HEK293 (cell line): ENCODE measurements around the gene UROC1.

Experiments
- CTCF ChIA-PET: fragments of 350-600 bp; formaldehyde crosslinking; extraction: SDS; loops from one replicate; lab custom pipeline; 2021; ENCODE audit warnings: antibody characterized with exemption; lab: Yijun Ruan, JAX
- POLR2A ChIA-PET: fragments of 300-600 bp; formaldehyde crosslinking; extraction: SDS; loops from one replicate; lab custom pipeline; 2020; ENCODE audit warnings: antibody characterized with exemption, inconsistent platforms; lab: Yijun Ruan, JAX
- H3K27ac ChIP-seq: fragments of 200-500 bp; sonication (Bioruptor generic); 2 replicates; pipeline ENCODE4 v1.5.1; 2014; ENCODE audit warnings: low read depth, low read length, control low read depth, inconsistent platforms; ENCODE audit errors: extremely low read depth
- H3K36me3 ChIP-seq, 2 experiments: fragments of 200-500 bp in 1 of 2; sonication (Bioruptor generic) in 1 of 2; 1 replicate in 1 of 2; 2 replicates in 1 of 2; pipeline ENCODE4 v1.5.1; 2014 to 2017; ENCODE audit warnings: inconsistent platforms in 2 of 2, low read length in 2 of 2; ENCODE audit not compliant: control insufficient read depth in 2 of 2, insufficient read depth in 1 of 2
- H3K4me1 ChIP-seq: fragments of 200-500 bp; sonication (Bioruptor generic); 2 replicates; pipeline ENCODE4 v1.5.1; 2014; ENCODE audit warnings: mild to moderate bottlenecking, low read length, inconsistent platforms; ENCODE audit not compliant: control insufficient read depth, insufficient read depth
- H3K4me3 ChIP-seq: 2 replicates; pipeline ENCODE4 v1.5.1; 2011; ENCODE audit warnings: low read depth, mild to moderate bottlenecking, control low read depth, low read length, moderate library complexity
- H3K9me3 ChIP-seq: fragments of 200-500 bp; sonication (Bioruptor generic); 2 replicates; pipeline ENCODE4 v1.5.1; 2014; ENCODE audit warnings: low read depth, low read length, inconsistent platforms; ENCODE audit not compliant: control insufficient read depth, insufficient read depth
- BCL11B ChIP-seq: fragments of 450-650 bp; formaldehyde crosslinking; IDR thresholded peaks from 2 replicates; pipeline ENCODE4 v1.5.1; 2016; ENCODE audit warnings: low read depth, missing biosample characterization, missing genetic modification characterization
- CTCF ChIP-seq: fragments of 450-650 bp; formaldehyde crosslinking; IDR thresholded peaks from 2 replicates; pipeline ENCODE4 v1.5.1; 2016; ENCODE audit warnings: missing biosample characterization, missing genetic modification characterization
- EGR2 ChIP-seq: fragments of 450-650 bp; formaldehyde crosslinking; IDR thresholded peaks from 2 replicates; pipeline ENCODE4 v1.5.1; 2016; ENCODE audit warnings: low read depth, missing biosample characterization, missing genetic modification characterization
- PRDM10 ChIP-seq: fragments of 450-650 bp; formaldehyde crosslinking; IDR thresholded peaks from 2 replicates; pipeline ENCODE4 v1.5.1; 2016; ENCODE audit warnings: missing biosample characterization, missing genetic modification characterization
- ZBTB1 ChIP-seq: fragments of 450-650 bp; formaldehyde crosslinking; IDR thresholded peaks from 2 replicates; pipeline ENCODE4 v1.5.1; 2016; ENCODE audit warnings: missing biosample characterization, missing genetic modification characterization
- ZEB2 ChIP-seq: fragments of 450-650 bp; formaldehyde crosslinking; IDR thresholded peaks from 2 replicates; pipeline ENCODE4 v1.5.1; 2016; ENCODE audit warnings: missing biosample characterization, missing genetic modification characterization
- ZNF132 ChIP-seq: fragments of 450-650 bp; formaldehyde crosslinking; IDR thresholded peaks from 2 replicates; pipeline ENCODE4 v1.5.1; 2017; ENCODE audit warnings: missing biosample characterization, missing genetic modification characterization, borderline replicate concordance
- ZNF426 ChIP-seq: fragments of 450-650 bp; formaldehyde crosslinking; IDR thresholded peaks from 2 replicates; pipeline ENCODE4 v1.5.1; 2017; ENCODE audit warnings: missing biosample characterization, missing genetic modification characterization, mild to moderate bottlenecking, inconsistent platforms, moderate library complexity
- ZNF530 ChIP-seq: fragments of 450-650 bp; formaldehyde crosslinking; IDR thresholded peaks from 2 replicates; pipeline ENCODE4 v1.5.1; 2016; ENCODE audit warnings: low read depth, missing biosample characterization, missing genetic modification characterization
- ZNF558 ChIP-seq: fragments of 450-650 bp; formaldehyde crosslinking; IDR thresholded peaks from 2 replicates; pipeline ENCODE4 v1.5.1; 2016; ENCODE audit warnings: missing biosample characterization, missing genetic modification characterization
- ZNF624 ChIP-seq: fragments of 450-650 bp; formaldehyde crosslinking; IDR thresholded peaks from 2 replicates; pipeline ENCODE4 v1.5.1; 2017; ENCODE audit warnings: missing biosample characterization, missing genetic modification characterization
- ZNF626 ChIP-seq: fragments of 450-650 bp; sonication (Bioruptor Pico); formaldehyde crosslinking; IDR thresholded peaks from 2 replicates; pipeline ENCODE4 v1.5.1; 2018; ENCODE audit warnings: missing biosample characterization, missing genetic modification characterization, inconsistent platforms
- ZNF747 ChIP-seq: fragments of 450-650 bp; formaldehyde crosslinking; IDR thresholded peaks from 2 replicates; pipeline ENCODE4 v1.5.1; 2016; ENCODE audit warnings: missing biosample characterization, missing genetic modification characterization
- ZXDB ChIP-seq: fragments of 450-650 bp; formaldehyde crosslinking; IDR thresholded peaks from 2 replicates; pipeline ENCODE4 v1.5.1; 2016; ENCODE audit warnings: missing biosample characterization, missing genetic modification characterization
- TF ChIP-seq, protein P1 (sequence below): fragments of 450-650 bp; formaldehyde crosslinking; IDR thresholded peaks from 2 replicates; pipeline ENCODE4 v1.5.1; 2016; ENCODE audit warnings: missing biosample characterization, missing genetic modification characterization, borderline replicate concordance

Gene UROC1

GRCh38 chr3:126519506-126520455, 2.2 kb upstream of the UROC1 start:
- Histone ChIP-seq H3K4me3 (no peak overlapping the region), H3K27ac (no peak overlapping the region)
- CTCF ChIA-PET: interaction anchor here (0.6 to 1.3 kb wide), 2 partner anchors 29 to 332 kb away, joined by 3 to 5 read pairs; no protein-coding TSS in a partner anchor
- POLR2A ChIA-PET: no interaction called here
- no peak for TF ChIP-seq ZNF426 (tag by site-specific recombination)
- peak; percentile 27; the same call in 1 of the 2 replicates for TF ChIP-seq CTCF (tag by site-specific recombination)
- no peak for TF ChIP-seq PRDM10 (tag by site-specific recombination)
- TF ChIP-seq, all 188 proteins: peak for 1
- Histone ChIP-seq H3K36me3 (no peaks in the 10 kb centered on the region), H3K4me1 (no peaks in the 10 kb centered on the region), H3K9me3 (no peaks in the 10 kb centered on the region)

DNA sequence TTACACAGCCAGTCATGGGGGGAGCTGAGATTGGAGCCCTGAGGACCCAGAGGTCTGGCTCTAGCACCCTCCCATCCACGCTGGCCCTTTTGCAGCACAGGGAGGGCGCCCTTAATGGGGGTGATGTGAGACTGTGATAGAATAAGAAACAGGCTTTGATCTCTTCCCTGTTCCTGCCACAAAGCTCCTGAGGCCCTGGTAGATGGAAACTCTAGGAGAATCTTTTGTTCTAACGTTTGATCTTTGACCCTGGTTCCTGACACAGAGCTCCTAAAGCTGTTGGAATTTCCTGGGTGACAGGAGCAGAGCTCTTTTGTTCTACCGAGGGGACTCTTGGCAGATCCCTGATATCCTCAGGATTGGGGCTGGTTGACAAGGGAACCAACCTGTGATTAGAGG, 1.2 kb upstream of the UROC1 start:
- no peaks in the 10 kb centered on the region for H3K36me3 ChIP-seq
- no peak overlapping the region for H3K27ac ChIP-seq
- no peaks in the 10 kb centered on the region for H3K9me3 ChIP-seq
- no peak overlapping the region for H3K4me3 ChIP-seq
- H3K4me1 ChIP-seq: no peaks in the 10 kb centered on the region
- TF ChIP-seq ZNF624 (tag by site-specific recombination) (no peak), ZNF558 (no peak), BCL11B (no peak), ZXDB (no peak), ZBTB1 (no peak), EGR2 (tag by site-specific recombination) (no peak), ZNF530 (tag by site-specific recombination) (no peak), ZNF747 (tag by site-specific recombination) (no peak), ZEB2 (tag by site-specific recombination) (no peak), ZNF626 (tag by site-specific recombination) (no peak), ZNF132 (tag by site-specific recombination) (no peak)
- TF ChIP-seq, protein P1, sequence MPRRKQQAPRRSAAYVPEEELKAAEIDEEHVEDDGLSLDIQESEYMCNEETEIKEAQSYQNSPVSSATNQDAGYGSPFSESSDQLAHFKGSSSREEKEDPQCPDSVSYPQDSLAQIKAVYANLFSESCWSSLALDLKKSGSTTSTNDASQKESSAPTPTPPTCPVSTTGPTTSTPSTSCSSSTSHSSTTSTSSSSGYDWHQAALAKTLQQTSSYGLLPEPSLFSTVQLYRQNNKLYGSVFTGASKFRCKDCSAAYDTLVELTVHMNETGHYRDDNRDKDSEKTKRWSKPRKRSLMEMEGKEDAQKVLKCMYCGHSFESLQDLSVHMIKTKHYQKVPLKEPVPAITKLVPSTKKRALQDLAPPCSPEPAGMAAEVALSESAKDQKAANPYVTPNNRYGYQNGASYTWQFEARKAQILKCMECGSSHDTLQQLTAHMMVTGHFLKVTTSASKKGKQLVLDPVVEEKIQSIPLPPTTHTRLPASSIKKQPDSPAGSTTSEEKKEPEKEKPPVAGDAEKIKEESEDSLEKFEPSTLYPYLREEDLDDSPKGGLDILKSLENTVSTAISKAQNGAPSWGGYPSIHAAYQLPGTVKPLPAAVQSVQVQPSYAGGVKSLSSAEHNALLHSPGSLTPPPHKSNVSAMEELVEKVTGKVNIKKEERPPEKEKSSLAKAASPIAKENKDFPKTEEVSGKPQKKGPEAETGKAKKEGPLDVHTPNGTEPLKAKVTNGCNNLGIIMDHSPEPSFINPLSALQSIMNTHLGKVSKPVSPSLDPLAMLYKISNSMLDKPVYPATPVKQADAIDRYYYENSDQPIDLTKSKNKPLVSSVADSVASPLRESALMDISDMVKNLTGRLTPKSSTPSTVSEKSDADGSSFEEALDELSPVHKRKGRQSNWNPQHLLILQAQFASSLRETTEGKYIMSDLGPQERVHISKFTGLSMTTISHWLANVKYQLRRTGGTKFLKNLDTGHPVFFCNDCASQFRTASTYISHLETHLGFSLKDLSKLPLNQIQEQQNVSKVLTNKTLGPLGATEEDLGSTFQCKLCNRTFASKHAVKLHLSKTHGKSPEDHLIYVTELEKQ: no peak
- POLR2A ChIA-PET: no interaction called here
- CTCF ChIA-PET: interaction anchor here (0.7 kb wide), 1 partner anchor 229 kb away, joined by 3 read pairs; no protein-coding TSS in a partner anchor
